ENCODE results near the gene ZBTB5. TPM values are rescaled to one million over a fixed set of nuclear protein-coding genes. Genes with fewer than 3 reads are reported as not detected.

ZBTB5 gene
- total RNA-seq, 4 donors from 2014 or later: 9.1 to 15.1 (median 12.8) TPM

- no peaks in the 10 kb centered on the region for H3K27me3 ChIP-seq
- peak in 2 of 3 donors; percentile 31 to 57 for DNase-seq
- H3K36me3 ChIP-seq: no peaks in the 10 kb centered on the region
- TF ChIP-seq, protein P1, sequence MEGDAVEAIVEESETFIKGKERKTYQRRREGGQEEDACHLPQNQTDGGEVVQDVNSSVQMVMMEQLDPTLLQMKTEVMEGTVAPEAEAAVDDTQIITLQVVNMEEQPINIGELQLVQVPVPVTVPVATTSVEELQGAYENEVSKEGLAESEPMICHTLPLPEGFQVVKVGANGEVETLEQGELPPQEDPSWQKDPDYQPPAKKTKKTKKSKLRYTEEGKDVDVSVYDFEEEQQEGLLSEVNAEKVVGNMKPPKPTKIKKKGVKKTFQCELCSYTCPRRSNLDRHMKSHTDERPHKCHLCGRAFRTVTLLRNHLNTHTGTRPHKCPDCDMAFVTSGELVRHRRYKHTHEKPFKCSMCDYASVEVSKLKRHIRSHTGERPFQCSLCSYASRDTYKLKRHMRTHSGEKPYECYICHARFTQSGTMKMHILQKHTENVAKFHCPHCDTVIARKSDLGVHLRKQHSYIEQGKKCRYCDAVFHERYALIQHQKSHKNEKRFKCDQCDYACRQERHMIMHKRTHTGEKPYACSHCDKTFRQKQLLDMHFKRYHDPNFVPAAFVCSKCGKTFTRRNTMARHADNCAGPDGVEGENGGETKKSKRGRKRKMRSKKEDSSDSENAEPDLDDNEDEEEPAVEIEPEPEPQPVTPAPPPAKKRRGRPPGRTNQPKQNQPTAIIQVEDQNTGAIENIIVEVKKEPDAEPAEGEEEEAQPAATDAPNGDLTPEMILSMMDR (IDR thresholded peaks at IDR 0.05): peak in 2 of 6 experiments; percentile 9 to 31
- TF ChIP-seq POLR2A (IDR thresholded peaks at IDR 0.05): no peak
- no peaks in the 10 kb centered on the region for H3K9me3 ChIP-seq
- no peak overlapping the region for H3K27ac ChIP-seq
- no peak overlapping the region for H3K4me3 ChIP-seq
- H3K4me1 ChIP-seq: peaks cover 0 to 20% (median 0%) of the 10 kb centered on the region in 4 donors
Measured at GRCh38 chr9:37410969-37411785, 54.1 kb downstream of the ZBTB5 start.

GRCh38 chr9:37410354-37410861 lies 54.8 kb downstream of the ZBTB5 start:
- Histone ChIP-seq H3K9me3 (no peaks in the 10 kb centered on the region), H3K27ac (no peak overlapping the region), H3K27me3 (no peaks in the 10 kb centered on the region), H3K36me3 (no peaks in the 10 kb centered on the region), H3K4me3 (no peak overlapping the region), H3K4me1 (peaks cover 0 to 19% (median 0%) of the 10 kb centered on the region in 4 donors)
- no peak for DNase-seq
- TF ChIP-seq POLR2A (IDR thresholded peaks at IDR 0.05): no peak
- TF ChIP-seq, protein P1 (IDR thresholded peaks at IDR 0.05): no peak

DNA sequence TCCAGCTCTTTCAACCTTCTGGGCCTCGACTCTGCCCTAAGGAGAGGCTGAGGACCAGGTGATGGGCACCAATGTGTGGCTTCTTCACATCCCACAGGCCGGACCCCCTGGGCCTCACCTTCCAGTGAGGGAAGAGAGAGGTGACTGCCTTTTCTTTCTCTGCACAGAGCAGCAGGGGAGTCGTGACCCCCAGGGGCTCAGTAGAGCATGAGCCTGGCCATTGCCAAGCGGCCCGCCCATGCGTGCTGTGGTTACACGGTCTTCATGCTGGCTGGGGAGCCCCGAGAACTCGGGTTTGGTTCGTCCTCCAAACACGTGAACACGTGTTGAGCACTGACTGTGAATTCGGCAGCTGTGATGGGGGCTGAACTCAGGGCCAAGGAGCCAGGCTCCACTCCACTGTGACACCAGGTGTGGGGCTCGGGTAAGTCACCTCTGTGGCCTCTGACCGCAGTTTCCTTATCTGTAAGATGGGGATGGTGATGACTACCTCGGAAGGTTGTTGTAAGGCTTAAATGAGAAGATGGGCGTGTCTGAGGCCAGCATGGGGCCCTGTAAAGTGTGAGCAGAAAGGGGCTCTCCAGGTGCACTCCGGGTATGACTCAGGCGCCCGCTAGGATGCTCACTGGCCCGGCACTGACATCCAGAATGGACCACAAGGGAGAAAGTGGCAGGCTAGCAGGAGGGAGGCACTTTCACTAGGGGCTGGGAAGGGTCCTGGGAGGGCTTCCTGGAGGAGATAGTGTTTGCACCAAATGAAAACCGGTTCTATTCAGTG lies 56.1 kb downstream of the ZBTB5 start:
- TF ChIP-seq, protein P1 (IDR thresholded peaks at IDR 0.05): no peak
- TF ChIP-seq POLR2A (IDR thresholded peaks at IDR 0.05): no peak
- Histone ChIP-seq H3K27me3 (no peaks in the 10 kb centered on the region), H3K36me3 (no peaks in the 10 kb centered on the region), H3K4me1 (peaks cover 0 to 15% (median 0%) of the 10 kb centered on the region in 4 donors), H3K4me3 (no peak overlapping the region), H3K27ac (peak overlapping the region in 1 of 4 donors; percentile 49), H3K9me3 (no peaks in the 10 kb centered on the region)
- peak in 2 of 3 donors; percentile 94 to 97 for DNase-seq

GRCh38 chr9:37407468-37407867 lies 57.8 kb downstream of the ZBTB5 start:
- no peaks in the 10 kb centered on the region for H3K36me3 ChIP-seq
- peaks cover 0 to 15% (median 0%) of the 10 kb centered on the region in 4 donors for H3K4me1 ChIP-seq
- no peak overlapping the region for H3K4me3 ChIP-seq
- no peak overlapping the region for H3K27ac ChIP-seq
- TF ChIP-seq POLR2A (IDR thresholded peaks at IDR 0.05): no peak
- TF ChIP-seq, protein P1 (IDR thresholded peaks at IDR 0.05): peak in 4 of 6 experiments; percentile 9 to 22 (median 16)
- DNase-seq: no peak
- no peaks in the 10 kb centered on the region for H3K27me3 ChIP-seq
- no peaks in the 10 kb centered on the region for H3K9me3 ChIP-seq

DNA sequence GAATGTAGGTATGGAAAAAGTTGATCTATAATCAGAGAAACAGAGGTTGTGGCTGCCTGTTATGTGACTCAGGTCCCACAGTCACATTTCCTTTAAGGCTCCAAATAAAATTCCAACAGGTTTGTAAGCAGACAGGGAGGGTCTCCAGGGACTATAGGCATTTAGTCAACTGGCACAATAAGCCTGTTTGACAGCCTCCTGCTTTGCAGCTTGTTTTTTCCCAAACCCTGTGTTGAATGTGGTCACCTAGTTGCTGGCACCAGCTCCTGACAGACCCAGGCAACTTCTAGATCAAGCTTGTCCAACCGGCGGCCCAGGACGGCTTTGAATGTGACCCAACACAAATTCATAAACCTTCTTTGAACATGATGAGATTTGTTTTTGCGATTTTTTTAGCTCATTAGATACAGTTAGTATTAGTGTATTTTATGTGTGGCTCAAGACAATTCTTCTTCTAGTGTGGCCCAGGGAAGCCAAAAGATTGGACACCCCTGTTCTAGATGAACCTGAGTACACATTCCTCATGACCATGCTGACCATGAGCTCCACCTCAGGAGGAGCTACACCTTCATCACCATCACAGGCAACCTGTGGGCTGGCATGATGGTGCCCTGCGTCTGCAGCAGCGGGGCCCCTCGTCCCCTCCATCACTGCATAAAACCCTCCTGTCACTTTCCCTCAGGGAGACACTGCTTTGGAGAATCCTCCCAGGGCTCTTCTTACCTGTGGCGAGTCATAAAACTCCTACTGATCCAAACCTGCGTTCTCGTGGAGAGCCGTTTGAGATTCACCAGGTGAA lies 58.4 kb downstream of the ZBTB5 start:
- H3K4me3 ChIP-seq: no peak overlapping the region
- no peaks in the 10 kb centered on the region for H3K36me3 ChIP-seq
- H3K27me3 ChIP-seq: no peaks in the 10 kb centered on the region
- no peak for TF ChIP-seq POLR2A (IDR thresholded peaks at IDR 0.05)
- TF ChIP-seq, protein P1 (IDR thresholded peaks at IDR 0.05): no peak
- H3K4me1 ChIP-seq: peaks cover 0 to 12% (median 0%) of the 10 kb centered on the region in 4 donors
- no peak for DNase-seq
- no peaks in the 10 kb centered on the region for H3K9me3 ChIP-seq
- no peak overlapping the region for H3K27ac ChIP-seq

Measured in Peyer's patch (tissue), 4 donors.